ENCODE data around the gene ABCC4. TPM values are rescaled to one million over a fixed set of nuclear protein-coding genes. Genes with fewer than 3 reads are reported as not detected.

ABCC4 gene
- total RNA-seq, 1 experiment from 2014 or later = 26.3 TPM

- Histone ChIP-seq H4K20me1 (ENCODE audit: insufficient read depth) (no peaks in the 10 kb centered on the region), H3K27ac (ENCODE audit: low read depth, low read length) (no peak overlapping the region), H3K4me2 (ENCODE audit: low read length) (no peak overlapping the region), H3K4me3 (replicated peaks in 1 of 2; ENCODE audit: low read depth in 1 of 2, low read length in 2 of 2) (no peak overlapping the region), H3K4me1 (ENCODE audit: control insufficient read depth in 1 of 2, insufficient read depth in 2 of 2, low read length in 2 of 2) (no peaks in the 10 kb centered on the region), H2AFZ (ENCODE audit: low read depth, low read length, poor library complexity, severe bottlenecking) (no peak overlapping the region), H3K79me2 (ENCODE audit: insufficient read depth, low read length) (no peaks in the 10 kb centered on the region), H3K27me3 (ENCODE audit: insufficient read depth, low read length) (no peaks in the 10 kb centered on the region), H3K9me3 (ENCODE audit: control insufficient read depth in 1 of 2, insufficient read depth in 1 of 2, low read depth in 1 of 2, low read length in 2 of 2) (no peaks in the 10 kb centered on the region), H3K9me2 (ENCODE audit: insufficient read depth) (no peaks in the 10 kb centered on the region), H3K36me3 (ENCODE audit: control insufficient read depth in 1 of 2, insufficient read depth in 2 of 2, low read length in 2 of 2) (no peaks in the 10 kb centered on the region), H3K9ac (ENCODE audit: low read length) (no peak overlapping the region)
- ChIA-PET POLR2A (no interaction called here), RAD21 (ENCODE audit: low non-redundant PET in 1 of 2, low total read pairs in 2 of 2, uncharacterized antibody in 2 of 2, unreplicated experiment in 2 of 2) (no interaction called here), CTCF (no interaction called here)
- BruUV-seq (replicated peaks) = no TSS peak
- ATAC-seq (no peak), DNase-seq (ENCODE audit: low read depth, low spot score) (no peak)
- intact Hi-C loops (cut with micrococcal nuclease) = no loop called here
- no peak for TF ChIP-seq CBX3 (IDR thresholded peaks at IDR 0.05; ENCODE audit: low read depth)
- TF ChIP-seq EGR1 (IDR thresholded peaks at IDR 0.05; ENCODE audit: low read depth) = no peak
- no peak for TF ChIP-seq EZH2 (IDR thresholded peaks at IDR 0.05)
- TF ChIP-seq YY1 (IDR thresholded peaks at IDR 0.05; ENCODE audit: extremely low read depth, insufficient replicate concordance, low read depth, low read length) = no peak
- TF ChIP-seq EZH2phosphoT487 (IDR thresholded peaks at IDR 0.05; ENCODE audit: borderline replicate concordance) = no peak
- no peak for TF ChIP-seq ELF1 (IDR thresholded peaks at IDR 0.05; ENCODE audit: borderline replicate concordance, low read depth)
Measured at GRCh38 chr13:95091755-95092154, 209.5 kb downstream of the ABCC4 start.

- Histone ChIP-seq H4K20me1 (ENCODE audit: insufficient read depth) (no peaks in the 10 kb centered on the region), H3K27me3 (ENCODE audit: insufficient read depth, low read length) (no peaks in the 10 kb centered on the region), H2AFZ (ENCODE audit: low read depth, low read length, poor library complexity, severe bottlenecking) (no peak overlapping the region), H3K27ac (ENCODE audit: low read depth, low read length) (no peak overlapping the region), H3K9me3 (ENCODE audit: control insufficient read depth in 1 of 2, insufficient read depth in 1 of 2, low read depth in 1 of 2, low read length in 2 of 2) (no peaks in the 10 kb centered on the region), H3K36me3 (ENCODE audit: control insufficient read depth in 1 of 2, insufficient read depth in 2 of 2, low read length in 2 of 2) (no peaks in the 10 kb centered on the region), H3K79me2 (ENCODE audit: insufficient read depth, low read length) (no peaks in the 10 kb centered on the region), H3K9ac (ENCODE audit: low read length) (no peak overlapping the region), H3K4me1 (ENCODE audit: control insufficient read depth in 1 of 2, insufficient read depth in 2 of 2, low read length in 2 of 2) (no peaks in the 10 kb centered on the region), H3K4me2 (ENCODE audit: low read length) (no peak overlapping the region), H3K4me3 (replicated peaks in 1 of 2; ENCODE audit: low read depth in 1 of 2, low read length in 2 of 2) (no peak overlapping the region), H3K9me2 (ENCODE audit: insufficient read depth) (no peaks in the 10 kb centered on the region)
- DNase-seq (ENCODE audit: low read depth, low spot score) = no peak
- ATAC-seq = no peak
- BruUV-seq (replicated peaks) = no TSS peak
- ChIA-PET POLR2A (no interaction called here), CTCF (no interaction called here), RAD21 (ENCODE audit: low non-redundant PET in 1 of 2, low total read pairs in 2 of 2, uncharacterized antibody in 2 of 2, unreplicated experiment in 2 of 2) (no interaction called here)
- intact Hi-C loops (cut with micrococcal nuclease) = no loop called here
- TF ChIP-seq SRF (IDR thresholded peaks at IDR 0.05; ENCODE audit: low read depth) = no peak
- no peak for TF ChIP-seq MAX (IDR thresholded peaks at IDR 0.05)
- no peak for TF ChIP-seq ZNF274 (IDR thresholded peaks at IDR 0.05; ENCODE audit: low read depth, low read length)
- no peak for TF ChIP-seq RAD21 (IDR thresholded peaks at IDR 0.05; ENCODE audit: low read depth)
- no peak for TF ChIP-seq YY1 (IDR thresholded peaks at IDR 0.05; ENCODE audit: extremely low read depth, insufficient replicate concordance, low read depth, low read length)
- TF ChIP-seq CTCF (IDR thresholded peaks at IDR 0.05 in 2 of 3, conservative IDR thresholded peaks at IDR 0.05 in 1 of 3; ENCODE audit: borderline replicate concordance in 1 of 3, insufficient read depth in 1 of 3, low read depth in 2 of 3, low read length in 2 of 3) = no peak
- no peak for TF ChIP-seq ELF1 (IDR thresholded peaks at IDR 0.05; ENCODE audit: borderline replicate concordance, low read depth)
- TF ChIP-seq SIN3A (IDR thresholded peaks at IDR 0.05; ENCODE audit: low read depth) = no peak
- TF ChIP-seq CBX3 (IDR thresholded peaks at IDR 0.05; ENCODE audit: low read depth) = no peak
- TF ChIP-seq ZBTB33 (IDR thresholded peaks at IDR 0.05; ENCODE audit: extremely low read depth, insufficient replicate concordance, low read length) = no peak
Measured at GRCh38 chr13:95087746-95088305, 213.4 kb downstream of the ABCC4 start.
